BJ (cell line): ENCODE results near the gene ROR2. TPM values are rescaled to one million over a fixed set of nuclear protein-coding genes. Genes with fewer than 3 reads are reported as not detected.

Experiments used
- CTCF ChIA-PET: fragments of 350-600 bp; formaldehyde crosslinking; extraction: SDS; loops from one replicate; lab custom pipeline; 2021; ENCODE audit warnings: antibody characterized with exemption, inconsistent platforms; lab: Yijun Ruan, JAX
- POLR2A ChIA-PET: fragments of 300-600 bp; sonication (Branson Sonifier 250); formaldehyde crosslinking; extraction: SDS; loops from one replicate; lab custom pipeline; 2021; ENCODE audit warnings: antibody characterized with exemption; lab: Charles Lee
- DNase-seq: peaks from one replicate; pipeline ENCODE4 v3.0.0-alpha.2; 2011; ENCODE audit warnings: low read depth
- H3K27me3 ChIP-seq: 2 replicates; pipeline ENCODE4 v1.6.0; 2011; ENCODE audit warnings: low read length; ENCODE audit not compliant: control insufficient read depth, insufficient read depth
- H3K36me3 ChIP-seq: 2 replicates; pipeline ENCODE4 v1.5.1; 2011; ENCODE audit warnings: low read length; ENCODE audit not compliant: control insufficient read depth, insufficient read depth
- H3K4me3 ChIP-seq: 2 replicates; pipeline ENCODE4 v1.5.1; 2011; ENCODE audit warnings: low read depth, mild to moderate bottlenecking, control low read depth, low read length
- CTCF ChIP-seq: IDR thresholded peaks from 2 replicates; pipeline ENCODE4 v1.5.1; 2011; ENCODE audit warnings: low read depth, mild to moderate bottlenecking, control low read depth, inconsistent platforms, low read length, moderate library complexity; ENCODE audit not compliant: insufficient read depth
- polyA plus RNA-seq: library from polyadenylated mRNA; depleted of rRNA; stranded (reverse); fragments of >200 nt; gene quantifications from 2 replicates; pipeline ENCODE4 v1.2.3, GENCODE V29; 2011

ROR2 gene
- polyA plus RNA-seq, 1 experiment: 1.1 TPM

- Histone ChIP-seq H3K36me3 (no peaks in the 10 kb centered on the region), H3K27me3 (no peaks in the 10 kb centered on the region), H3K4me3 (no peak overlapping the region)
- TF ChIP-seq CTCF: no peak
- ChIA-PET CTCF (interaction anchor here (1.7 kb wide), 1 partner anchor 25 kb away, joined by 4 read pairs; no protein-coding TSS in a partner anchor), POLR2A (no interaction called here)
- no peak for DNase-seq
These were observed 106.3 kb downstream of the ROR2 start for GRCh38 chr9:91843623-91844148.

GRCh38 chr9:91843093-91843492 lies 106.9 kb downstream of the ROR2 start:
- Histone ChIP-seq H3K36me3 (no peaks in the 10 kb centered on the region), H3K27me3 (no peaks in the 10 kb centered on the region), H3K4me3 (no peak overlapping the region)
- ChIA-PET POLR2A (no interaction called here), CTCF (interaction anchor here (1.5 to 1.7 kb wide), 2 partner anchors 26 to 85 kb away, joined by 4 read pairs; no protein-coding TSS in a partner anchor)
- no peak for DNase-seq
- TF ChIP-seq CTCF: no peak

- TF ChIP-seq CTCF: no peak
- Histone ChIP-seq H3K27me3 (no peaks in the 10 kb centered on the region), H3K36me3 (no peaks in the 10 kb centered on the region), H3K4me3 (no peak overlapping the region)
- no peak for DNase-seq
- ChIA-PET CTCF (interaction anchor here (1.5 to 1.7 kb wide), 2 partner anchors 26 to 85 kb away, joined by 4 read pairs; no protein-coding TSS in a partner anchor), POLR2A (no interaction called here)
These were observed 107.5 kb downstream of the ROR2 start for GRCh38 chr9:91842358-91843049.

GRCh38 chr9:91841591-91841990 lies 108.4 kb downstream of the ROR2 start:
- Histone ChIP-seq H3K27me3 (no peaks in the 10 kb centered on the region), H3K36me3 (no peaks in the 10 kb centered on the region), H3K4me3 (no peak overlapping the region)
- no peak for TF ChIP-seq CTCF
- DNase-seq: no peak
- ChIA-PET POLR2A (no interaction called here), CTCF (interaction anchor here (0.8 to 1.7 kb wide), 3 partner anchors 27 to 84 kb away, joined by 3 to 4 read pairs (median 4); no protein-coding TSS in a partner anchor)

- Histone ChIP-seq H3K27me3 (no peaks in the 10 kb centered on the region), H3K4me3 (no peak overlapping the region), H3K36me3 (no peaks in the 10 kb centered on the region)
- CTCF ChIA-PET: interaction anchor here (0.8 kb wide), 1 partner anchor 46 kb away, joined by 3 read pairs; no protein-coding TSS in a partner anchor
- DNase-seq: no peak
- POLR2A ChIA-PET: no interaction called here
- TF ChIP-seq CTCF: no peak
These were observed 109.1 kb downstream of the ROR2 start for GRCh38 chr9:91840882-91841281.
